ENCODE results near the gene PTTG1IP.

Gene PTTG1IP

DNA sequence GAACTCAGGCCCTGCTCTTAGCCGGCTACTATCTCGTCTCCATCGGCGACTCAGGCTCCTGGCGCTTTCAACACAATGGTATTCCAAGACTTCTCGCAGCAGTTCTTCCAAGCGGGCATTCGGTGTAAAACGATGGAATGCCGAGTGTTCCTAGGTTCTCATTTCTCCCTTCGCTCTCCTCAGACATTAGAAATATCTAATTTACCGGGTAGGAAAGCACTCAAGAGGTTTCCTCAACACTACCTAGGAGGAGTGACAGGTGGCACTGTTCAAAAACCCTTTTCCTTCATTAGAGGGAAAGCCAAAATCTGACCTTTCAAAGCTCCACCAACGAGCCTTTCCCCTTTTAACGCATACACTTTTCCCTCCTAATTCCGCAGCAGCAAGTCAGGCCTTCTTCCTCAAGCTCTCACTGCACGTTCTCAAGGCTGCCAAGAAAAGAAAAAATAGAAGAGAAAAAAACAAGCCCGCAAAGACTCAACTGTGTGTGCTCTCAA lies 72.5 kb downstream of the PTTG1IP start:
- DNase-seq (ENCODE audit: low spot score) = peak; percentile 56

GRCh38 chr21:44800103-44800502 lies 73.4 kb downstream of the PTTG1IP start:
- DNase-seq (ENCODE audit: low spot score) = no peak

DNA sequence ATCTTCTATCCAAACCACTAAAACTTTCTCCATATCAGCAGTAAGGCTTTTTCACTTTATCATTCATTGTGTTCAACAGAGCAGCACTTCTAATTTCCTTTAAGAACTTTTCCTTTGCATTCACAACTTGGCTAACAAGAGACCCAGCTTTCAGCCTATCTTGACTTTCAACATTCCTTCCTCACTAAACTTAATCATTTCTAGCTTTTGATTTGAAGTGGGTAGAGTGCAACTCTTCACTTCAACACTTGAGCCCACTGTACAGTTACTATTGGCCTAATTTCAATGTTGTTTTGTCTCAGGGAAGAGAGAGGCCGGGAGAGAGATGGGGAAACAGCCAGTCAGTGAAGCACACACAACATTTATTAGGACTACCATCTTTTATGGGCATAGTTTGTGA lies 73.8 kb downstream of the PTTG1IP start:
- DNase-seq (ENCODE audit: low spot score) = no peak

Data from AG08396 (cell line).